ENCODE results near the gene ZBED3.

- no peak for TF ChIP-seq POLR2A (IDR thresholded peaks at IDR 0.05)
- no peak for TF ChIP-seq EP300 (IDR thresholded peaks at IDR 0.05)
- TF ChIP-seq CTCF (IDR thresholded peaks at IDR 0.05) = no peak
These were observed 40.5 kb downstream of the ZBED3 start for GRCh38 chr5:77046416-77047073.
